Smooth muscle cell (in vitro differentiated cells): Measurements from ENCODE around the gene PROCA1. TPM values are rescaled to one million over a fixed set of nuclear protein-coding genes. Genes with fewer than 3 reads are reported as not detected.
"Not testable (repeated sequence)": the region's sequence is repeated elsewhere in the genome, so short reads cannot be mapped to it uniquely, and the experiment has no call there.

Source experiments
- DNase-seq: peaks from one replicate; lab custom pipeline; 2025; ENCODE audit not compliant: unreplicated experiment; lab: John Stamatoyannopoulos, UW
- H2AFZ ChIP-seq: fragments of 200-600 bp; sonication (generic); 2 replicates; pipeline ENCODE4 v1.6.0; 2016; ENCODE audit warnings: antibody characterized with exemption, low read depth, mild to moderate bottlenecking
- H3F3A ChIP-seq: fragments of 200-600 bp; sonication (generic); 2 replicates; pipeline ENCODE4 v1.6.0; 2017; ENCODE audit warnings: antibody characterized with exemption, low read depth
- H3K27ac ChIP-seq: fragments of 200-600 bp; sonication (generic); 2 replicates; pipeline ENCODE4 v1.5.1; 2016; ENCODE audit warnings: low read depth, mild to moderate bottlenecking
- H3K27me3 ChIP-seq: fragments of 200-600 bp; sonication (generic); 2 replicates; pipeline ENCODE4 v1.6.1; 2016; ENCODE audit warnings: low read depth, mild to moderate bottlenecking
- H3K36me3 ChIP-seq: fragments of 200-600 bp; sonication (generic); 2 replicates; pipeline ENCODE4 v1.5.1; 2016; ENCODE audit warnings: low read depth
- H3K4me1 ChIP-seq: fragments of 200-600 bp; sonication (generic); 2 replicates; pipeline ENCODE4 v1.5.1; 2016; ENCODE audit warnings: low read depth
- H3K4me2 ChIP-seq: fragments of 200-600 bp; sonication (generic); 2 replicates; pipeline ENCODE4 v1.6.0; 2016; ENCODE audit warnings: mild to moderate bottlenecking
- H3K4me3 ChIP-seq: fragments of 200-600 bp; sonication (generic); 2 replicates; pipeline ENCODE4 v1.5.1; 2016; ENCODE audit warnings: mild to moderate bottlenecking
- H3K79me2 ChIP-seq: fragments of 200-600 bp; sonication (generic); 2 replicates; pipeline ENCODE4 v1.6.0; 2016; ENCODE audit warnings: low read depth, mild to moderate bottlenecking
- H3K9ac ChIP-seq: fragments of 200-600 bp; sonication (generic); 2 replicates; pipeline ENCODE4 v1.6.0; 2016; ENCODE audit warnings: low read depth
- H3K9me3 ChIP-seq: fragments of 200-600 bp; sonication (generic); replicated peaks from 2 replicates; pipeline ENCODE4 v1.5.1; 2016; ENCODE audit warnings: low read depth
- H4K20me1 ChIP-seq: fragments of 200-600 bp; sonication (generic); 2 replicates; pipeline ENCODE4 v1.6.0; 2016; ENCODE audit warnings: low read depth
- CTCF ChIP-seq: fragments of 200-600 bp; sonication (generic); IDR thresholded peaks from 2 replicates; pipeline ENCODE4 v1.5.1; 2017; ENCODE audit warnings: borderline replicate concordance, mild to moderate bottlenecking, antibody characterized with exemption; ENCODE audit not compliant: insufficient read depth, poor library complexity, severe bottlenecking
- WGBS: methylation state at CpG from one replicate; pipeline ENCODE4 v1.1.7; 2016; ENCODE audit warnings: low lambda C conversion rate; 5-methylcytosine and 5-hydroxymethylcytosine counted together
- polyA plus RNA-seq: library from polyadenylated mRNA; unstranded; fragments of >200 nt; fragmentation: Nextera tagmentation; extraction: Ambion mirVana; gene quantifications from 2 replicates; pipeline ENCODE4 v1.2.1, GENCODE V29; 2016
- small RNA-seq: library from RNA; depleted of rRNA; stranded (forward); fragments of <200 nt; gene quantifications from one replicate; pipeline ENCODE3, GENCODE V24; 2014
- total RNA-seq: library from RNA; depleted of rRNA; stranded (reverse); fragments of >200 nt; gene quantifications from 2 replicates; pipeline ENCODE4 v1.2.3, GENCODE V29; 2014

PROCA1 gene
- total and polyA plus RNA-seq, 2 experiments from 2014 or later: 3.0 TPM

- H3K4me3 ChIP-seq, H3K27me3 ChIP-seq, DNase-seq, H3K36me3 ChIP-seq, H3K9me3 ChIP-seq, H3K4me2 ChIP-seq, H3K9ac ChIP-seq, H3K27ac ChIP-seq, H2AFZ ChIP-seq, H3F3A ChIP-seq: not testable (repeated sequence)
- Histone ChIP-seq H3K79me2 (peaks cover 90% of the 10 kb centered on the region), H4K20me1 (peaks cover 37% of the 10 kb centered on the region), H3K4me1 (peaks cover 17% of the 10 kb centered on the region)
- over 99% methylated on average over 40 of the region's 46 CpGs for WGBS
Observed at GRCh38 chr17:28658766-28659496, 52.8 kb downstream of the PROCA1 start.

- H3K79me2 ChIP-seq: peaks cover 84% of the 10 kb centered on the region
- not testable (repeated sequence) for H3K4me2 ChIP-seq, H3K9me3 ChIP-seq, H3F3A ChIP-seq, H2AFZ ChIP-seq, H3K36me3 ChIP-seq, DNase-seq, H3K9ac ChIP-seq, H3K27ac ChIP-seq, H3K4me3 ChIP-seq, H3K27me3 ChIP-seq
- WGBS: 98% methylated on average over 7 of the region's 8 CpGs
- peaks cover 34% of the 10 kb centered on the region for H4K20me1 ChIP-seq
- peaks cover 14% of the 10 kb centered on the region for H3K4me1 ChIP-seq
Observed at GRCh38 chr17:28658342-28658741, 53.3 kb downstream of the PROCA1 start.

- peaks cover 4% of the 10 kb centered on the region for H3F3A ChIP-seq
- DNase-seq: no peak
- no peaks in the 10 kb centered on the region for H3K9me3 ChIP-seq
- no peaks in the 10 kb centered on the region for H3K27me3 ChIP-seq
- H3K79me2 ChIP-seq: peaks cover 82% of the 10 kb centered on the region
- H3K4me2 ChIP-seq: no peak overlapping the region
- H3K4me3 ChIP-seq: no peak overlapping the region
- H2AFZ ChIP-seq: no peak overlapping the region
- H4K20me1 ChIP-seq: peaks cover 28% of the 10 kb centered on the region
- H3K9ac ChIP-seq: no peak overlapping the region
- H3K4me1 ChIP-seq: peaks cover 9% of the 10 kb centered on the region
- WGBS: 86% methylated on average over 5 of the region's 5 CpGs
- H3K36me3 ChIP-seq: no peaks in the 10 kb centered on the region
- TF ChIP-seq CTCF: no peak
- no peak overlapping the region for H3K27ac ChIP-seq
Observed at GRCh38 chr17:28657756-28658155, 53.9 kb downstream of the PROCA1 start.

GRCh38 chr17:28655160-28655559 is 56.5 kb downstream of the PROCA1 start:
- no peaks in the 10 kb centered on the region for H3K36me3 ChIP-seq
- DNase-seq: no peak
- H3K9ac ChIP-seq: no peak overlapping the region
- H3K27me3 ChIP-seq: no peaks in the 10 kb centered on the region
- TF ChIP-seq CTCF: no peak
- peaks cover 61% of the 10 kb centered on the region for H3K79me2 ChIP-seq
- H3K4me2 ChIP-seq: no peak overlapping the region
- no peaks in the 10 kb centered on the region for H3K4me1 ChIP-seq
- peaks cover 28% of the 10 kb centered on the region for H4K20me1 ChIP-seq
- H3K4me3 ChIP-seq: no peak overlapping the region
- H3F3A ChIP-seq: no peaks in the 10 kb centered on the region
- no peaks in the 10 kb centered on the region for H3K9me3 ChIP-seq
- no peak overlapping the region for H2AFZ ChIP-seq
- WGBS: 99% methylated on average over 5 of the region's 5 CpGs
- no peak overlapping the region for H3K27ac ChIP-seq

Small RNA genes lying within 50 kb of the gene (small RNA-seq; reads per million reads assigned to genes)
- gene SNORD42A (not detected), gene SNORD42B (not detected), gene SNORD4A (not detected), gene SNORD4B (not detected)

Other genes with a start within 250 kb of the PROCA1 start
- not detected in 2 replicates for gene SLC13A2, start 238.2 kb downstream of the PROCA1 start, total RNA-seq
- gene SLC13A2, start 238.2 kb downstream of the PROCA1 start, polyA plus RNA-seq: not detected in 2 replicates
- 0.36 TPM in 1 of 2 replicates, not detected in the other for gene FOXN1, start 205.5 kb downstream of the PROCA1 start, total RNA-seq
- not detected in 2 replicates for gene FOXN1, start 205.5 kb downstream of the PROCA1 start, polyA plus RNA-seq
- 46.9 and 48.3 TPM in 2 replicates for gene UNC119, start 159.3 kb downstream of the PROCA1 start, total RNA-seq
- gene UNC119, start 159.3 kb downstream of the PROCA1 start, polyA plus RNA-seq: 35.9 and 40.2 TPM in 2 replicates
- gene PIGS, start 140.4 kb downstream of the PROCA1 start, total RNA-seq: 27.4 and 61.3 TPM in 2 replicates
- gene PIGS, start 140.4 kb downstream of the PROCA1 start, polyA plus RNA-seq: 69.2 and 75.4 TPM in 2 replicates
- gene ALDOC, start 135.0 kb downstream of the PROCA1 start, total RNA-seq: 72.6 and 106 TPM in 2 replicates
- gene ALDOC, start 135.0 kb downstream of the PROCA1 start, polyA plus RNA-seq: 61.7 and 71.5 TPM in 2 replicates
- gene SPAG5, start 112.9 kb downstream of the PROCA1 start, total RNA-seq: 13.9 and 21.3 TPM in 2 replicates
- 19.8 and 23.7 TPM in 2 replicates for gene SPAG5, start 112.9 kb downstream of the PROCA1 start, polyA plus RNA-seq
- 2.2 and 3.8 TPM in 2 replicates for gene RSKR, start 97.7 kb downstream of the PROCA1 start, total RNA-seq
- gene RSKR, start 97.7 kb downstream of the PROCA1 start, polyA plus RNA-seq: 2.0 and 2.3 TPM in 2 replicates
- 63.5 and 93.3 TPM in 2 replicates for gene BLTP2, start 66.7 kb downstream of the PROCA1 start, total RNA-seq
- 35.1 and 37.1 TPM in 2 replicates for gene BLTP2, start 66.7 kb downstream of the PROCA1 start, polyA plus RNA-seq
- gene SDF2, start 50.0 kb downstream of the PROCA1 start, total RNA-seq: 78.8 and 88.6 TPM in 2 replicates
- gene SDF2, start 50.0 kb downstream of the PROCA1 start, polyA plus RNA-seq: 87.9 and 96.5 TPM in 2 replicates
- 48.5 and 64.0 TPM in 2 replicates for gene SUPT6H, start 49.7 kb downstream of the PROCA1 start, total RNA-seq
- 22.4 and 26.1 TPM in 2 replicates for gene SUPT6H, start 49.7 kb downstream of the PROCA1 start, polyA plus RNA-seq
- gene RAB34, start 6.0 kb upstream of the PROCA1 start, total RNA-seq: 141 and 208 TPM in 2 replicates
- 256 and 289 TPM in 2 replicates for gene RAB34, start 6.0 kb upstream of the PROCA1 start, polyA plus RNA-seq
- 626 and 629 TPM in 2 replicates for gene RPL23A, start 8.1 kb upstream of the PROCA1 start, total RNA-seq
- 1,149 and 1,234 TPM in 2 replicates for gene RPL23A, start 8.1 kb upstream of the PROCA1 start, polyA plus RNA-seq
- gene TLCD1, start 14.3 kb upstream of the PROCA1 start, total RNA-seq: 14.7 and 21.9 TPM in 2 replicates
- 11.2 and 15.6 TPM in 2 replicates for gene TLCD1, start 14.3 kb upstream of the PROCA1 start, polyA plus RNA-seq
- 1.2 and 2.8 TPM in 2 replicates for gene NEK8, start 16.9 kb upstream of the PROCA1 start, total RNA-seq
- 4.6 TPM in 2 replicates for gene NEK8, start 16.9 kb upstream of the PROCA1 start, polyA plus RNA-seq
- 82.1 and 97.0 TPM in 2 replicates for gene TRAF4, start 32.1 kb upstream of the PROCA1 start, total RNA-seq
- gene TRAF4, start 32.1 kb upstream of the PROCA1 start, polyA plus RNA-seq: 47.5 and 55.2 TPM in 2 replicates
- 10.6 and 20.5 TPM in 2 replicates for gene FAM222B, start 130.9 kb upstream of the PROCA1 start, total RNA-seq
- 28.0 and 35.9 TPM in 2 replicates for gene FAM222B, start 130.9 kb upstream of the PROCA1 start, polyA plus RNA-seq
- gene ERAL1, start 143.1 kb upstream of the PROCA1 start, total RNA-seq: 30.0 and 37.6 TPM in 2 replicates
- 58.9 and 59.3 TPM in 2 replicates for gene ERAL1, start 143.1 kb upstream of the PROCA1 start, polyA plus RNA-seq
- 18.1 and 20.1 TPM in 2 replicates for gene FLOT2, start 185.8 kb upstream of the PROCA1 start, total RNA-seq
- 40.1 and 58.3 TPM in 2 replicates for gene FLOT2, start 185.8 kb upstream of the PROCA1 start, polyA plus RNA-seq
- gene DHRS13, start 191.2 kb upstream of the PROCA1 start, total RNA-seq: 6.0 and 8.2 TPM in 2 replicates
- 10.1 and 10.5 TPM in 2 replicates for gene DHRS13, start 191.2 kb upstream of the PROCA1 start, polyA plus RNA-seq
- gene PHF12, start 239.6 kb upstream of the PROCA1 start, total RNA-seq: 17.8 and 18.9 TPM in 2 replicates
- gene PHF12, start 239.6 kb upstream of the PROCA1 start, polyA plus RNA-seq: 12.2 and 14.0 TPM in 2 replicates